ENCODE data around the gene SRGAP3.

SRGAP3 gene

DNA sequence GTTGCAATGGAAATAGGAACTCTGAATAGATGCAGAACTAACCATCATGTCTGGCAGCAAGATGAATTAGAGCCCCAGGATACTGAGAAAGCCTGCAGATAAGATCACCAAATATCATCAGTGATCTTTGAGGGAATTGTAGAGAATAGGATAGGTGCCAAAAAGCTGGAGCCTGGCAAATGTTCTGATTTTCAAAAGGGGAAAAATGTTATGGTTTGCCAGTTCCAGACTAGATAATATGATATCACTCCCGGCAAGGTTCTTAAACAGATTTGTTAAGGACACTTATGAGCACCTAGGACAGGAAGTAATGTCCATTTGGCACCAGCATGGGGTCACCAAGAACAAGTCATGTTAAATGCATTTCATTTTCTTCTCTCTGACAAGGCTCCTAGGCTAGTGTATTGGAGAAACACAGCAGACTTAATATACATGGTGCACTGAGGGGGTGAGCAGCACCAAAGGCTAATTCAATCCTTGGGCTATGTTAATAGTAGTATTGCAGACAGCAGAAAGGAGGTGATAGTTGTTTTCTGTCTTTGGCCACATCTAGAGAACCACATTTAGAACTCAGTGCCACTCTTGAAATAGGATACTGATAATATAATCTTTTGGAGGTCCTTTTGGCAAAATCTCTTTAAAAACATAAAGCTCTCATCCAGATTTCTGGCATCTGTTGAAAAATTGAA, 4.8 kb downstream of the SRGAP3 start:
- H3K4me3 ChIP-seq (ENCODE audit: severe bottlenecking): no peak overlapping the region
- H3K27me3 ChIP-seq (ENCODE audit: insufficient read depth, poor library complexity, severe bottlenecking): no peaks in the 10 kb centered on the region
- ATAC-seq (ENCODE audit: low read depth): no peak
- no peak for DNase-seq (ENCODE audit: low spot score)
- H3K36me3 ChIP-seq (ENCODE audit: low read depth): peaks cover 3% of the 10 kb centered on the region; the same call in 1 of the 2 replicates
- TF ChIP-seq, protein P1, sequence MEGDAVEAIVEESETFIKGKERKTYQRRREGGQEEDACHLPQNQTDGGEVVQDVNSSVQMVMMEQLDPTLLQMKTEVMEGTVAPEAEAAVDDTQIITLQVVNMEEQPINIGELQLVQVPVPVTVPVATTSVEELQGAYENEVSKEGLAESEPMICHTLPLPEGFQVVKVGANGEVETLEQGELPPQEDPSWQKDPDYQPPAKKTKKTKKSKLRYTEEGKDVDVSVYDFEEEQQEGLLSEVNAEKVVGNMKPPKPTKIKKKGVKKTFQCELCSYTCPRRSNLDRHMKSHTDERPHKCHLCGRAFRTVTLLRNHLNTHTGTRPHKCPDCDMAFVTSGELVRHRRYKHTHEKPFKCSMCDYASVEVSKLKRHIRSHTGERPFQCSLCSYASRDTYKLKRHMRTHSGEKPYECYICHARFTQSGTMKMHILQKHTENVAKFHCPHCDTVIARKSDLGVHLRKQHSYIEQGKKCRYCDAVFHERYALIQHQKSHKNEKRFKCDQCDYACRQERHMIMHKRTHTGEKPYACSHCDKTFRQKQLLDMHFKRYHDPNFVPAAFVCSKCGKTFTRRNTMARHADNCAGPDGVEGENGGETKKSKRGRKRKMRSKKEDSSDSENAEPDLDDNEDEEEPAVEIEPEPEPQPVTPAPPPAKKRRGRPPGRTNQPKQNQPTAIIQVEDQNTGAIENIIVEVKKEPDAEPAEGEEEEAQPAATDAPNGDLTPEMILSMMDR (IDR thresholded peaks at IDR 0.05; ENCODE audit: poor library complexity, severe bottlenecking): no peak
- peaks cover 16% of the 10 kb centered on the region for H3K4me1 ChIP-seq (ENCODE audit: insufficient read depth, poor library complexity, severe bottlenecking)
- H3K9me3 ChIP-seq (ENCODE audit: severe bottlenecking): no peaks in the 10 kb centered on the region
- H3K27ac ChIP-seq (ENCODE audit: poor library complexity, severe bottlenecking): no peak overlapping the region

DNA sequence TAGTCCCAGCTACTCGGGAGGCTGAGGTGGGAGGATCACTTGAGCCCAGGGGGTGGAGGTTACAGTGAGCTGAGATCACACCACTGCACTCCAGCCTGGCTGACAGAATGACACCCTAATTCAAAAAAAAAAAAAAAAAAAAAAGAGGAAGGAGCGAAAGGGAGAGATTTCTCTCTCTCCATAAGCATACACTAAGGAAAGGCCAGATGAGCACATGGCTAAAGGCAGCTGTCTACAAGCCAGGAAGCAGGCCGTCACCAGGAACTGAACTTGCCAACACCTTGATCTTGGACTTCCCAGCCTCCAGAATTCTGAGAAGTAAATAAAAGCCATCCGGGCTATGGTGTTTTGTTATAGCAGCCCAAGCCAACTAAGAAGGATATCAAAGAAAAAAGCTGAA, 7.5 kb downstream of the SRGAP3 start:
- ATAC-seq (ENCODE audit: low read depth): no peak
- no peak for DNase-seq (ENCODE audit: low spot score)
- H3K27me3 ChIP-seq (ENCODE audit: insufficient read depth, poor library complexity, severe bottlenecking): no peaks in the 10 kb centered on the region
- TF ChIP-seq, protein P1 (IDR thresholded peaks at IDR 0.05; ENCODE audit: poor library complexity, severe bottlenecking): no peak
- H3K4me3 ChIP-seq (ENCODE audit: severe bottlenecking): no peak overlapping the region
- H3K27ac ChIP-seq (ENCODE audit: poor library complexity, severe bottlenecking): no peak overlapping the region
- H3K9me3 ChIP-seq (ENCODE audit: severe bottlenecking): no peaks in the 10 kb centered on the region
- H3K36me3 ChIP-seq (ENCODE audit: low read depth): peaks cover 3% of the 10 kb centered on the region; the same call in 1 of the 2 replicates
- peaks cover 16% of the 10 kb centered on the region for H3K4me1 ChIP-seq (ENCODE audit: insufficient read depth, poor library complexity, severe bottlenecking)

DNA sequence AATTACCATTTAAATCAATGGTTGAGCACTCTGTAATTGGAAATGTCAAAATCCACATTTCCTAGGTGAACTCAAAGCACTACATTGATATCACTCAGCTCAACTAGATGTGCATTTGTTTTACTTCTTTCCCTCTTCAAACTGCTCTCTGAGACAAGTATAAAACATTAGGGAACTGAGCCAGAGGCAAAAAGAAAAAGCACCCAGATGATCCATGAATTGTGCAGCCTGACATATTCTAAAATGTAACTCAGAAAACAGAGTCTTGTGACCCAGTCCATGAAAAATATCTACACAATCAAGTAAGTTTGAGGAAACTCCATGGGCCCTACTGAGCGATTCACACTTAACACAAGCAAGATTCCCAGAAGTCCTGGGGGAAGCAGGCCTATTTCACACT, 9.8 kb downstream of the SRGAP3 start:
- TF ChIP-seq, protein P1 (IDR thresholded peaks at IDR 0.05; ENCODE audit: poor library complexity, severe bottlenecking): no peak
- Histone ChIP-seq H3K27me3 (ENCODE audit: insufficient read depth, poor library complexity, severe bottlenecking) (no peaks in the 10 kb centered on the region), H3K4me1 (ENCODE audit: insufficient read depth, poor library complexity, severe bottlenecking) (no peaks in the 10 kb centered on the region), H3K4me3 (ENCODE audit: severe bottlenecking) (no peak overlapping the region), H3K36me3 (ENCODE audit: low read depth) (peaks cover 3% of the 10 kb centered on the region; the same call in 1 of the 2 replicates), H3K9me3 (ENCODE audit: severe bottlenecking) (no peaks in the 10 kb centered on the region), H3K27ac (ENCODE audit: poor library complexity, severe bottlenecking) (no peak overlapping the region)
- ATAC-seq (ENCODE audit: low read depth): no peak
- no peak for DNase-seq (ENCODE audit: low spot score)

DNA sequence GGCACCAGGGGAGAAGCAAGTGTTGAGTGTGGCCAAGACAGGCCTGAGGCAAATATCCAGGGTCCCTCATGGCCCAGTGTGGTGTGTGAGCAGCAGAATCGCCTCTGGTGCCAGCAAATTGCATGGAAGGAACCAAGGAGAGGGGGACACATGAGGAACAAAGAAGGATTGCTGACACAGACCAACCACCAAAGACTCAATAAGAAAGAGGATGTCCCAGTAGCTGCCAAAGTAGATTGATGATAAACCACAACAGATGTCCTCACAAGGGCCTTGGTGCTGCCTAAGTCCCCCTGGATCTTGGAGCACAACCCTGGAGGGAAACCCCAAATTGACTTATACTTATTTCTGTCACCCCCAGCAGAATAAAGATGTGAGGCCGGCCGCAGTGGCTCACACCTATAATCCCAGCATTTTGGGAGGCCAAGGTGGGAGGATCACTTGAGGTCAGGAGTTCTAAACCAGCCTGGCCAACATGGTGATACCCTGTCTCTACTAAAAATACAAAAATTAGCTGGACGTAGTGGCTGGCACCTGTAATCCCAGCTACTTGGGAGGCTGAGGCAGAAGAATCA, 10.6 kb downstream of the SRGAP3 start:
- no peak for DNase-seq (ENCODE audit: low spot score)
- H3K27ac ChIP-seq (ENCODE audit: poor library complexity, severe bottlenecking): no peak overlapping the region

More for the DNA sequence above, 10.6 kb downstream of the SRGAP3 start:
- Histone ChIP-seq H3K27me3 (ENCODE audit: insufficient read depth, poor library complexity, severe bottlenecking) (no peaks in the 10 kb centered on the region), H3K4me3 (ENCODE audit: severe bottlenecking) (no peak overlapping the region), H3K4me1 (ENCODE audit: insufficient read depth, poor library complexity, severe bottlenecking) (no peaks in the 10 kb centered on the region), H3K36me3 (ENCODE audit: low read depth) (peaks cover 3% of the 10 kb centered on the region; the same call in 1 of the 2 replicates), H3K9me3 (ENCODE audit: severe bottlenecking) (no peaks in the 10 kb centered on the region)
- no peak for ATAC-seq (ENCODE audit: low read depth)
- TF ChIP-seq, protein P1 (IDR thresholded peaks at IDR 0.05; ENCODE audit: poor library complexity, severe bottlenecking): no peak
